ENCODE results near the gene RGS12. TPM values are rescaled to one million over a fixed set of nuclear protein-coding genes. Genes with fewer than 3 reads are reported as not detected.

The RGS12 gene
- total and polyA plus RNA-seq, 2 of the 8 experiments (the other 6 are each of a cell fraction or from before 2014, with no cell fraction given): 6.0 to 16.4 TPM

DNA sequence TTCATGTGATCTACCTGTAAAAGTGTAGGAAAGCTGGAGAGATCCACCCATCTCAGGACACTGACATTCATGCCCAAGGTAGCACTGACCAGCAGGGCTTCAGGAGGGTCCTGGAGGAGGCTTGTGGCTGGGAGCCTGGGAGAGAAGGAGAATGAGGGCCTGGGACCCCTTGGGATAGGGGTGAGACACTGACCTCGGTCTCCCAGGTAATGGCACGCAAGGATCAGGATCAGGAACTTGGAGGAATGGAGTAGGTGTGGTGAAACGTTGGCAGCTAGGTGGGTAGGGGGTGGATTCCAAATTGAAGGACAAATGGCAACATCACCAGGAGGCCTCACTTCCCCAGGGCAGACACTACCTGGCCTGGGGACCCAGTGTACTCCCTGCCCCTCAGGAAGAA, 12.4 kb upstream of the RGS12 start (continued):
- TF ChIP-seq GTF2F1 (IDR thresholded peaks at IDR 0.05; ENCODE audit: borderline replicate concordance, low read depth, low read length) (no peak), TAF7 (optimal IDR thresholded peaks at IDR 0.05; ENCODE audit: borderline replicate concordance, low read depth, low read length) (no peak), KDM1A (IDR thresholded peaks at IDR 0.05; ENCODE audit: borderline replicate concordance, low read length) (no peak)

All from H1 (cell line).